Right atrium auricular region (tissue), 2 donors: ENCODE measurements around the gene PTPRO. TPM values are rescaled to one million over a fixed set of nuclear protein-coding genes. Genes with fewer than 3 reads are reported as not detected.

Experiments used
- DNase-seq: peaks from one replicate; pipeline ENCODE4 v3.0.0-alpha.2; 2019; ENCODE audit warnings: low spot score
- H3K27ac ChIP-seq, 2 donors: fragments of 200-600 bp; sonication (generic); 1 replicate in 1 of 2; 2 replicates in 1 of 2; pipeline ENCODE4 v1.5.1; 2016 to 2019
- H3K27me3 ChIP-seq, 2 donors: fragments of 200-600 bp; sonication (generic); one replicate each; pipeline versions ENCODE4 v1.5.1 to v1.6.0; 2017 to 2019
- H3K36me3 ChIP-seq: fragments of 200-600 bp; sonication (generic); one replicate; pipeline ENCODE4 v1.5.1; 2016
- H3K4me1 ChIP-seq, 2 donors: fragments of 200-600 bp; sonication (generic); one replicate each; pipeline versions ENCODE4 v1.5.1 to v1.6.0; 2017 to 2019
- H3K4me3 ChIP-seq, 2 donors: fragments of 200-600 bp; sonication (generic); 1 replicate in 1 of 2; 2 replicates in 1 of 2; pipeline ENCODE4 v1.5.1; 2017 to 2019; ENCODE audit warnings: mild to moderate bottlenecking in 1 of 2, moderate library complexity in 1 of 2
- H3K9me3 ChIP-seq, 2 donors: fragments of 200-600 bp; sonication (generic); one replicate each; pipeline ENCODE4 v1.5.1; 2019
- CTCF ChIP-seq, 2 donors: fragments of 200-600 bp; sonication (generic); IDR thresholded peaks; one replicate each; pipeline ENCODE4 v1.5.1; 2019; ENCODE audit warnings: antibody characterized with exemption in 2 of 2
- total RNA-seq, 2 donors: library from RNA; depleted of rRNA; stranded (reverse); fragments of >200 nt; gene quantifications; one replicate each; pipeline ENCODE4 v1.1.0, GENCODE V29; 2016

The PTPRO gene
- total RNA-seq, 2 donors from 2014 or later = 0.30 to 2.9 TPM

- DNase-seq = no peak
- TF ChIP-seq CTCF (IDR thresholded peaks at IDR 0.05) = no peak
- H3K4me1 ChIP-seq = peaks cover 0 to 3% of the 10 kb centered on the region in 2 donors
- H3K4me3 ChIP-seq = no peak overlapping the region
- H3K27me3 ChIP-seq = no peaks in the 10 kb centered on the region
- no peak overlapping the region for H3K27ac ChIP-seq
- H3K36me3 ChIP-seq = no peaks in the 10 kb centered on the region
- no peaks in the 10 kb centered on the region for H3K9me3 ChIP-seq
These were observed 267.2 kb downstream of the PTPRO start for GRCh38 chr12:15589328-15590032.

- no peaks in the 10 kb centered on the region for H3K9me3 ChIP-seq
- no peaks in the 10 kb centered on the region for H3K36me3 ChIP-seq
- H3K27me3 ChIP-seq = no peaks in the 10 kb centered on the region
- TF ChIP-seq CTCF (IDR thresholded peaks at IDR 0.05) = peak; percentile 62 to 95
- H3K4me1 ChIP-seq = peaks cover 0 to 3% of the 10 kb centered on the region in 2 donors
- H3K27ac ChIP-seq = no peak overlapping the region
- peak overlapping the region in 1 of 2 donors; percentile 37 for H3K4me3 ChIP-seq
- no peak for DNase-seq
These were observed 268.0 kb downstream of the PTPRO start for GRCh38 chr12:15590180-15590826.

- Histone ChIP-seq H3K4me3 (no peak overlapping the region), H3K9me3 (no peaks in the 10 kb centered on the region), H3K36me3 (no peaks in the 10 kb centered on the region), H3K27ac (no peak overlapping the region), H3K4me1 (peaks cover 0 to 12% of the 10 kb centered on the region in 2 donors), H3K27me3 (no peaks in the 10 kb centered on the region)
- no peak for DNase-seq
- no peak for TF ChIP-seq CTCF (IDR thresholded peaks at IDR 0.05)
These were observed 269.5 kb downstream of the PTPRO start for GRCh38 chr12:15591811-15592210.

- no peak overlapping the region for H3K27ac ChIP-seq
- no peaks in the 10 kb centered on the region for H3K9me3 ChIP-seq
- no peak overlapping the region for H3K4me3 ChIP-seq
- no peaks in the 10 kb centered on the region for H3K36me3 ChIP-seq
- peaks cover 0 to 17% of the 10 kb centered on the region in 2 donors for H3K4me1 ChIP-seq
- TF ChIP-seq CTCF (IDR thresholded peaks at IDR 0.05) = no peak
- DNase-seq = no peak
- H3K27me3 ChIP-seq = no peaks in the 10 kb centered on the region
These were observed 270.6 kb downstream of the PTPRO start for GRCh38 chr12:15592934-15593333.

GRCh38 chr12:15596174-15596573, 273.9 kb downstream of the PTPRO start:
- no peak for TF ChIP-seq CTCF (IDR thresholded peaks at IDR 0.05)
- H3K4me1 ChIP-seq = peaks cover 0 to 30% of the 10 kb centered on the region in 2 donors
- no peak overlapping the region for H3K27ac ChIP-seq

More at GRCh38 chr12:15596174-15596573, 273.9 kb downstream of the PTPRO start:
- no peak overlapping the region for H3K4me3 ChIP-seq
- DNase-seq = no peak
- H3K36me3 ChIP-seq = no peaks in the 10 kb centered on the region
- H3K9me3 ChIP-seq = no peaks in the 10 kb centered on the region
- H3K27me3 ChIP-seq = no peaks in the 10 kb centered on the region
